ENCODE data around the gene ITGA8.

DNA sequence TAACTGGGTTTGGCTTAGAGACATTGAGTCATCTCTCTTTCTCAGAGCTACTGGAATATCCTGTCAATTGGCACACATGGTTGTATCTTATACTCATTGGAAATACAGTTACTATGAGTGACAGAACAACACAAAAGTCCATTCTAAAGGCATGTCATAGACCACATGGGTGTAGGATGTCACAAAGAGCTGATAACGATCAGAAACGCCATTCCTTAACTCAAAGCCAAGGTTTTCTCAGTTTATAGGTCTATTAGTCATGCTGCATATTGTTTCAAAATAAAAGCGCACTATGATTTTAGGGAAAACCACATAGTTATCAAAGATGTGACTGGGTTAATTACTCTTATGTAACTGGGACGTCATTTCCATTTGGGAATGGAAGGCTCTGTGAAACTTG lies 201.5 kb downstream of the ITGA8 start:
- TF ChIP-seq ZNF274 (IDR thresholded peaks at IDR 0.05; ENCODE audit: low read depth, low read length), result no peak
- no peak for TF ChIP-seq YY1 (IDR thresholded peaks at IDR 0.05; ENCODE audit: insufficient read depth, insufficient read length)
- no peak for TF ChIP-seq SUZ12 (IDR thresholded peaks at IDR 0.05; ENCODE audit: extremely low read depth, insufficient read depth, insufficient read length)

All from NT2/D1 (cell line).